Trophoblast cell (in vitro differentiated cells and primary cell): ENCODE results near the gene SMYD3.
A peak's percentile ranks its signal among the peaks of the same experiment; 100 is the strongest.

Experiments
- DNase-seq, 2 donors: peaks; one replicate each; pipeline ENCODE4 v3.0.0-alpha.2; 2016
- H2AFZ ChIP-seq: 2 replicates; pipeline ENCODE4 v1.6.1; 2013; ENCODE audit warnings: low read length, moderate library complexity, mild to moderate bottlenecking; ENCODE audit not compliant: insufficient read depth, poor library complexity
- H2AK5ac ChIP-seq: 2 replicates; pipeline ENCODE4 v1.6.1; 2013; ENCODE audit warnings: mild to moderate bottlenecking, low read length
- H2BK120ac ChIP-seq: 2 replicates; pipeline ENCODE4 v1.6.1; 2013; ENCODE audit warnings: low read length, mild to moderate bottlenecking, moderate library complexity; ENCODE audit not compliant: insufficient read depth, poor library complexity
- H2BK12ac ChIP-seq: 2 replicates; pipeline ENCODE4 v1.6.1; 2013; ENCODE audit warnings: mild to moderate bottlenecking, low read length, moderate library complexity
- H2BK5ac ChIP-seq: 2 replicates; pipeline ENCODE4 v1.6.1; 2013; ENCODE audit warnings: low read length, low read depth, moderate library complexity, mild to moderate bottlenecking; ENCODE audit not compliant: poor library complexity
- H3K14ac ChIP-seq: 2 replicates; pipeline ENCODE4 v1.6.1; 2013; ENCODE audit warnings: mild to moderate bottlenecking, low read length
- H3K18ac ChIP-seq: 2 replicates; pipeline ENCODE4 v1.6.1; 2013; ENCODE audit warnings: mild to moderate bottlenecking, low read length
- H3K23ac ChIP-seq: 2 replicates; pipeline ENCODE4 v1.6.1; 2013; ENCODE audit warnings: low read length
- H3K27ac ChIP-seq: 2 replicates; pipeline ENCODE4 v1.5.1; 2013; ENCODE audit warnings: low read depth, mild to moderate bottlenecking, inconsistent platforms, low read length, moderate library complexity
- H3K27me3 ChIP-seq: 2 replicates; pipeline ENCODE4 v1.6.1; 2013; ENCODE audit warnings: inconsistent platforms, mild to moderate bottlenecking, low read length, moderate library complexity; ENCODE audit not compliant: insufficient read depth
- H3K36me3 ChIP-seq, 2 experiments: 1 replicate in 1 of 2; 2 replicates in 1 of 2; pipeline ENCODE4 v1.6.1; 2013; ENCODE audit warnings: low read length in 2 of 2, mild to moderate bottlenecking in 2 of 2, moderate library complexity in 1 of 2; ENCODE audit not compliant: insufficient read depth in 2 of 2, control insufficient read depth in 1 of 2
- H3K4ac ChIP-seq: 2 replicates; pipeline ENCODE4 v1.6.1; 2013; ENCODE audit warnings: low read depth, mild to moderate bottlenecking, low read length, moderate library complexity
- H3K4me1 ChIP-seq, 2 experiments: 1 replicate in 1 of 2; 2 replicates in 1 of 2; pipeline ENCODE4 v1.6.1; 2013; ENCODE audit warnings: low read length in 2 of 2, mild to moderate bottlenecking in 2 of 2, moderate library complexity in 1 of 2; ENCODE audit not compliant: insufficient read depth in 2 of 2, control insufficient read depth in 1 of 2
- H3K4me2 ChIP-seq: 2 replicates; pipeline ENCODE4 v1.6.1; 2013; ENCODE audit warnings: inconsistent platforms, mild to moderate bottlenecking, low read length, moderate library complexity
- H3K4me3 ChIP-seq: 2 replicates; pipeline ENCODE4 v1.5.1; 2013; ENCODE audit warnings: mild to moderate bottlenecking, low read depth, low read length, inconsistent platforms
- H3K79me1 ChIP-seq: one replicate; pipeline ENCODE4 v1.6.1; 2013; ENCODE audit warnings: low read length
- H3K79me2 ChIP-seq: 2 replicates; pipeline ENCODE4 v1.6.1; 2013; ENCODE audit warnings: low read length, mild to moderate bottlenecking; ENCODE audit not compliant: control insufficient read depth, insufficient read depth, poor library complexity
- H3K9ac ChIP-seq: 2 replicates; pipeline ENCODE4 v1.6.1; 2013; ENCODE audit warnings: mild to moderate bottlenecking, low read length
- H3K9me3 ChIP-seq: 2 replicates; pipeline ENCODE4 v1.6.1; 2013; ENCODE audit warnings: low read depth, mild to moderate bottlenecking, control low read depth, inconsistent platforms, low read length; ENCODE audit not compliant: insufficient read depth
- H4K12ac ChIP-seq: 2 replicates; pipeline ENCODE4 v1.6.1; 2013; ENCODE audit warnings: low read depth, mild to moderate bottlenecking, low read length, moderate library complexity
- H4K8ac ChIP-seq: 2 replicates; pipeline ENCODE4 v1.6.1; 2013; ENCODE audit warnings: low read depth, mild to moderate bottlenecking, low read length, moderate library complexity
- H4K91ac ChIP-seq: one replicate; pipeline ENCODE4 v1.6.1; 2013; ENCODE audit warnings: low read depth, mild to moderate bottlenecking, low read length, moderate library complexity
- WGBS: extraction: QIAGEN DNeasy Blood & Tissue Kit; methylation state at CpG from one replicate; pipeline ENCODE4 v1.1.7; 2013; ENCODE audit warnings: missing lambda C conversion rate; ENCODE audit not compliant: insufficient read length, insufficient coverage; ENCODE audit errors: extremely low coverage; 5-methylcytosine and 5-hydroxymethylcytosine counted together

The SMYD3 gene

DNA sequence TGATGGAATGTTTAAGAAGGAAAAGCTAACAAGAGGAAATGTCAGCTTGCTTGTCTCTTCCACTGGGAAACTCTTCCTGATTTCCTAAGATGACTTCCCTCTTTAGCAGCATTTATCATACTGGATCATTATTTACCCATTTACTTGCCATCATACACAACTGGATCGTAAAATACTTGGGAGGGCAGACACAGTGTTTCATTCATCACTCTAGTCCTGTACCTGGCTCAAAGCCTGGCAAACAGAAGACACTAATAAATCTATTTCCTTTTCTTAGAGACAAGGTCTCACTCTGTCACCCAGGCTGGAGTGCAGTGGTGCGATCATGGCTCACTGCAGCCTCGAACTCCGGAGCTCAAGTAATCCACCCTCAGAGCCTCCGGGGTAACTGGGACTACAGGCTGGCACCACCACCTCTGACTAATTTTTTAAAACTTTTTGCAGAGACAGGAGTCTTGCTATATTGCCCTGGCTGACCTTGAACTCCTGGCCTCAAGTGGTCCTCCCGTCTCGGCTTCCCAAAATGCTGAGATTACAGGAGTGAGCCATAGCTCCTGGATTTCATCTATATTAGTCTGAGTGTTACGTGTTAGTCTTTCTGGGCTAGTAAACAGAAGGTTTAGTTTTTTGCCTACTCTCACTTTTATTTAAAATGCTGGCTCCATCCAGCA lies 574.6 kb downstream of the SMYD3 start:
- Histone ChIP-seq H3K18ac (no peak overlapping the region), H3K4me3 (no peak overlapping the region), H2BK12ac (no peak overlapping the region), H3K4me2 (no peak overlapping the region), H2BK5ac (no peak overlapping the region), H3K4me1 (peaks cover 0 to 1% of the 10 kb centered on the region in 2 experiments), H4K12ac (no peak overlapping the region), H3K9ac (no peak overlapping the region), H2BK120ac (no peak overlapping the region), H3K9me3 (no peaks in the 10 kb centered on the region), H2AFZ (no peak overlapping the region), H4K8ac (no peak overlapping the region), H2AK5ac (no peak overlapping the region), H3K79me2 (no peaks in the 10 kb centered on the region), H3K14ac (no peak overlapping the region), H3K27me3 (no peaks in the 10 kb centered on the region), H3K36me3 (no peaks in the 10 kb centered on the region), H3K27ac (no peak overlapping the region), H3K79me1 (no peaks in the 10 kb centered on the region), H3K4ac (no peak overlapping the region), H4K91ac (peak overlapping the region; percentile 9), H3K23ac (no peak overlapping the region)
- WGBS = no CpG with 5 or more reads among the region's 8 CpGs
- no peak for DNase-seq

DNA sequence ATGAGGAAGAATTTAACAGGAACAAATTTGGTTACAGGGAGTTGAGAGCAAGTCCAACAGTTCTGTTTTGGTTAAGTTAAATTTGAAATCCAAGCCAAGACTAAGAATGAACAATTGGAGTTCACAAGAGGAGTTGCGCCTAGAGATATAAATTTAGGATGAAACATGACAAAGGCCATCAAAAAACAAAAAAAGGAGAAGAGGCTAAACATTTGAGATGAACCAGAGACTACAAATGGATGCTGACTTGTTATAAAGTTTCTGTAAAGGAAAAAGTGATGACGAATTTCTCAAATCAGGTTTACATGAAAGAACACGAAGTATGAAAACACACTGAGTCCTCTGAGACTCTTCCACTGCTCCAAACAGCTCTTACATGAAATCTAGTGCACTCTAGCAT lies 575.6 kb downstream of the SMYD3 start:
- H3K79me1 ChIP-seq = no peaks in the 10 kb centered on the region
- no peak overlapping the region for H4K12ac ChIP-seq
- H3K27ac ChIP-seq = no peak overlapping the region
- no peak overlapping the region for H2BK5ac ChIP-seq
- no peak overlapping the region for H2BK120ac ChIP-seq
- H2AK5ac ChIP-seq = no peak overlapping the region
- no peak overlapping the region for H3K4me2 ChIP-seq
- no CpG with 5 or more reads among the region's 3 CpGs for WGBS
- H3K27me3 ChIP-seq = no peaks in the 10 kb centered on the region
- no peak overlapping the region for H2AFZ ChIP-seq
- H4K8ac ChIP-seq = no peak overlapping the region
- H3K4me1 ChIP-seq = peaks cover 0 to 1% of the 10 kb centered on the region in 2 experiments
- DNase-seq = no peak
- H3K4ac ChIP-seq = no peak overlapping the region
- H3K23ac ChIP-seq = no peak overlapping the region
- H3K36me3 ChIP-seq = no peaks in the 10 kb centered on the region
- no peak overlapping the region for H2BK12ac ChIP-seq
- no peaks in the 10 kb centered on the region for H3K9me3 ChIP-seq
- no peak overlapping the region for H3K14ac ChIP-seq
- H4K91ac ChIP-seq = no peak overlapping the region
- no peak overlapping the region for H3K18ac ChIP-seq
- H3K4me3 ChIP-seq = no peak overlapping the region
- H3K79me2 ChIP-seq = no peaks in the 10 kb centered on the region
- H3K9ac ChIP-seq = no peak overlapping the region

GRCh38 chr1:245929224-245929623 lies 577.9 kb downstream of the SMYD3 start:
- no peak overlapping the region for H3K4ac ChIP-seq
- H2AK5ac ChIP-seq = no peak overlapping the region
- no peak overlapping the region for H3K18ac ChIP-seq
- no peak overlapping the region for H2BK120ac ChIP-seq
- no peaks in the 10 kb centered on the region for H3K9me3 ChIP-seq
- no peak for DNase-seq
- no peak overlapping the region for H3K4me3 ChIP-seq
- H3K27ac ChIP-seq = no peak overlapping the region
- WGBS = no CpG with 5 or more reads among the region's 7 CpGs
- no peak overlapping the region for H3K14ac ChIP-seq
- no peak overlapping the region for H3K4me2 ChIP-seq
- H3K23ac ChIP-seq = no peak overlapping the region
- no peaks in the 10 kb centered on the region for H3K79me1 ChIP-seq
- no peak overlapping the region for H4K91ac ChIP-seq
- no peak overlapping the region for H2BK5ac ChIP-seq
- no peaks in the 10 kb centered on the region for H3K36me3 ChIP-seq
- no peak overlapping the region for H4K8ac ChIP-seq
- no peak overlapping the region for H2AFZ ChIP-seq
- H3K79me2 ChIP-seq = no peaks in the 10 kb centered on the region
- H2BK12ac ChIP-seq = no peak overlapping the region
- no peak overlapping the region for H4K12ac ChIP-seq
- no peak overlapping the region for H3K9ac ChIP-seq
- H3K4me1 ChIP-seq = no peaks in the 10 kb centered on the region
- H3K27me3 ChIP-seq = no peaks in the 10 kb centered on the region

DNA sequence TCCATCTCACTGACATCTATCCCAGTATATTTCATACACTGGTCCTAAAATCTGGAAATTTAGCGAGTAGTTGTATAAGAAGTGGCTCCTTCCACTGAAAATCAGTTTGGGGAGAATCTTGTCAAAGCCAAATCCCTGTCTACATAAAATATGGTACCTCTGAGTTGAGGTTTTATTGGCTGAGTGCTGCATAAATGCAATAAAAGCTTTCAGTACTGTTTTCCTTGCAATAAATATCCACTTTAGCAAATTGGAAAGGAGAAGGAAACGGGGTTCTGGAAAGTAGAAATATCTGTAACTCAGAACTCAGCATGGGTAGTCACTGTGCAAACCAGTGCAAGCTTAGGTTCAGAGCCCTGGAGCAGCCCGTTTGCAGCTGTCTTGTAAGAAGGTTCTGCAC lies 580.2 kb downstream of the SMYD3 start:
- no peak overlapping the region for H2AFZ ChIP-seq
- H3K36me3 ChIP-seq = no peaks in the 10 kb centered on the region
- H2AK5ac ChIP-seq = no peak overlapping the region
- no peak overlapping the region for H3K23ac ChIP-seq
- H3K79me2 ChIP-seq = no peaks in the 10 kb centered on the region
- no peak overlapping the region for H3K4me3 ChIP-seq
- no peaks in the 10 kb centered on the region for H3K9me3 ChIP-seq
- no peak overlapping the region for H2BK5ac ChIP-seq
- no peak overlapping the region for H4K8ac ChIP-seq
- H3K9ac ChIP-seq = no peak overlapping the region
- no peak overlapping the region for H3K18ac ChIP-seq
- DNase-seq = no peak
- no peaks in the 10 kb centered on the region for H3K4me1 ChIP-seq
- H2BK12ac ChIP-seq = no peak overlapping the region
- no peak overlapping the region for H3K27ac ChIP-seq
- H4K91ac ChIP-seq = no peak overlapping the region
- no peak overlapping the region for H4K12ac ChIP-seq
- WGBS = no CpG with 5 or more reads among the region's 3 CpGs
- no peaks in the 10 kb centered on the region for H3K27me3 ChIP-seq
- H3K4ac ChIP-seq = no peak overlapping the region
- H3K14ac ChIP-seq = no peak overlapping the region
- H3K79me1 ChIP-seq = no peaks in the 10 kb centered on the region
- H3K4me2 ChIP-seq = no peak overlapping the region
- H2BK120ac ChIP-seq = no peak overlapping the region
